IPS DF 6.9 (cell line): ENCODE results near the gene TET1.
"Not testable (repeated sequence)": the region's sequence is repeated elsewhere in the genome, so short reads cannot be mapped to it uniquely, and the experiment has no call there.

ENCODE experiments used
- DNase-seq: peaks from one replicate; pipeline ENCODE4 v3.0.0-alpha.2; 2013; ENCODE audit warnings: low read depth, low spot score
- H3K27ac ChIP-seq: one replicate; pipeline ENCODE4 v1.5.1; 2013; ENCODE audit warnings: low read length, control low read depth
- H3K27me3 ChIP-seq: 2 replicates; pipeline ENCODE4 v1.6.1; 2013; ENCODE audit warnings: mild to moderate bottlenecking, low read length; ENCODE audit not compliant: control insufficient read depth, insufficient read depth
- H3K36me3 ChIP-seq: 2 replicates; pipeline ENCODE4 v1.6.1; 2013; ENCODE audit warnings: low read length; ENCODE audit not compliant: control insufficient read depth, insufficient read depth
- H3K4me1 ChIP-seq: 2 replicates; pipeline ENCODE4 v1.6.1; 2013; ENCODE audit warnings: low read length; ENCODE audit not compliant: control insufficient read depth, insufficient read depth
- H3K4me3 ChIP-seq: 2 replicates; pipeline ENCODE4 v1.5.1; 2013; ENCODE audit warnings: mild to moderate bottlenecking, low read length
- H3K9me3 ChIP-seq: 2 replicates; pipeline ENCODE4 v1.6.1; 2013; ENCODE audit warnings: low read length, inconsistent platforms; ENCODE audit not compliant: control insufficient read depth, insufficient read depth
- WGBS: extraction: QIAGEN DNeasy Blood & Tissue Kit; methylation state at CpG from one replicate; pipeline ENCODE4 v1.1.7; 2013; ENCODE audit warnings: mixed read lengths, missing lambda C conversion rate; ENCODE audit not compliant: insufficient read length, insufficient coverage; 5-methylcytosine and 5-hydroxymethylcytosine counted together

Gene TET1

GRCh38 chr10:68734349-68734748, 174.2 kb downstream of the TET1 start:
- Histone ChIP-seq H3K36me3 (peaks cover 17% of the 10 kb centered on the region; the same call in 1 of the 2 replicates), H3K27ac (no peak overlapping the region), H3K4me1 (no peaks in the 10 kb centered on the region), H3K4me3 (no peak overlapping the region), H3K9me3 (no peaks in the 10 kb centered on the region), H3K27me3 (no peaks in the 10 kb centered on the region)
- no CpG with 5 or more reads among the region's 7 CpGs for WGBS
- no peak for DNase-seq

GRCh38 chr10:68735119-68735518, 175.0 kb downstream of the TET1 start:
- Histone ChIP-seq H3K4me1 (no peaks in the 10 kb centered on the region), H3K9me3 (no peaks in the 10 kb centered on the region), H3K36me3 (peaks cover 17% of the 10 kb centered on the region; the same call in 1 of the 2 replicates), H3K27ac (no peak overlapping the region), H3K27me3 (no peaks in the 10 kb centered on the region), H3K4me3 (no peak overlapping the region)
- DNase-seq: no peak
- no CpG with 5 or more reads among the region's 6 CpGs for WGBS

DNA sequence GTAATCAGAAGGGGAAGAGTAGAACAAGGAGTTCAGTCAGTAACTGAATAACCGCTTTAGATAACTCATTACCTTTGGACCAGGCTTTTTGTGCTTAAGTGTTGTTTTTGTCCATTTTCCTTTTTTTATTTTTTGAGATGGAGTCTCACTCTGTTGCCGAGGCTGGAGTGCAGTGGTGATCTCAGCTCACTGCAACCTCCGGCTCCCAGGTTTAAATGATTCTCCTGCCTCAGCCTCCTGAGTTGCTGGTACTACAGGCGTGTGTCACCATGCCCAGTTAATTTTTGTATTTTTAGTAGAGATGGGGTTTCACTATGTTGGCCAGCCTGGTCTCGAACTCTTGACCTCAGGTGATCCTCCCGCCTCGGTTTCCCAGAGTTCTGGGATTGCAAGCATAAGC, 175.6 kb downstream of the TET1 start:
- H3K4me1 ChIP-seq, H3K27me3 ChIP-seq, DNase-seq, H3K4me3 ChIP-seq, H3K27ac ChIP-seq, H3K9me3 ChIP-seq: not testable (repeated sequence)
- WGBS: no CpG with 5 or more reads among the region's 7 CpGs
- peaks cover 15% of the 10 kb centered on the region; the same call in 1 of the 2 replicates for H3K36me3 ChIP-seq

DNA sequence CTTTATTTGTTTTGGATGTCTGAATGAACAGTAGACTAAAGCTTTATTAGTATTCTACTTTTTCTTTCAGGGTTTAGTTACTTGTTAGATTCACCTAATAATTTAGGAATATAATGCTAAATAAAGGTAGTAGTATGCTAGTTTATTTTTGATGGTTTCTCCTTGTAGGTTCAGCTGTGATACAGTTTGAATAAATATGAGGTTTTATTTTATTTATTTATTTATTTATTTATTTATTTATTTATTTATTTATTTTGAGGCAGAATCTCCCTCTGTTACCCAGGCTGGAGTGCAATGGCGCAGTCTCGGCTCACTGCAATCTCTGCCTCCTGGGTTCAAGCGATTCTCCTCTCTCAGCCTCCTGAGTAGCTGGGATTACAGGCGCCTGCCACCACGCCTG, 180.5 kb downstream of the TET1 start:
- not testable (repeated sequence) for DNase-seq, H3K4me3 ChIP-seq, H3K9me3 ChIP-seq, H3K4me1 ChIP-seq, H3K27ac ChIP-seq, H3K27me3 ChIP-seq
- no CpG with 5 or more reads among the region's 5 CpGs for WGBS
- H3K36me3 ChIP-seq: peaks cover 21% of the 10 kb centered on the region; the same call in 1 of the 2 replicates

- Histone ChIP-seq H3K4me3 (no peak overlapping the region), H3K4me1 (no peaks in the 10 kb centered on the region), H3K9me3 (no peaks in the 10 kb centered on the region), H3K27me3 (no peaks in the 10 kb centered on the region), H3K36me3 (peaks cover 21% of the 10 kb centered on the region; the same call in 1 of the 2 replicates), H3K27ac (no peak overlapping the region)
- DNase-seq: no peak
- WGBS: no CpG with 5 or more reads among the region's 6 CpGs
These were observed 182.3 kb downstream of the TET1 start for GRCh38 chr10:68742397-68742796.
